Stimulated activated CD8-positive, alpha-beta memory T cell treated with anti-CD3 and anti-CD28 coated beads, Interleukin-12 subunit alpha, Interleukin-12 subunit beta, amount 100 ng/mL, for 4 hours (primary cell): Measurements from ENCODE around the gene SPPL2C.

Source experiments
- DNase-seq: peaks from one replicate; pipeline ENCODE4 v3.0.0-alpha.2; 2020; ENCODE audit warnings: low read depth

The SPPL2C gene

GRCh38 chr17:45844695-45845375, at the start of gene SPPL2C:
Gene SPPL2C (plus strand): TSS chr17:45844881. CDS start chr17:45844907, 26 bp downstream.
- no peak for DNase-seq

- no peak for DNase-seq
Measured at GRCh38 chr17:45800816-45801215, 43.9 kb upstream of the SPPL2C start.

GRCh38 chr17:45801421-45801820, 43.3 kb upstream of the SPPL2C start:
- DNase-seq: no peak

GRCh38 chr17:45808845-45809244, 35.8 kb upstream of the SPPL2C start:
- DNase-seq: no peak

- no peak for DNase-seq
Measured at GRCh38 chr17:45809499-45809898, 35.2 kb upstream of the SPPL2C start.

GRCh38 chr17:45812102-45812501, 32.6 kb upstream of the SPPL2C start:
- no peak for DNase-seq

GRCh38 chr17:45813048-45813725, 31.5 kb upstream of the SPPL2C start:
- no peak for DNase-seq

- no peak for DNase-seq
Measured at GRCh38 chr17:45814622-45815606, 29.8 kb upstream of the SPPL2C start.

GRCh38 chr17:45815752-45816151, 28.9 kb upstream of the SPPL2C start:
- DNase-seq: no peak

GRCh38 chr17:45818041-45818440, 26.6 kb upstream of the SPPL2C start:
- DNase-seq: no peak

- DNase-seq: no peak
Measured at GRCh38 chr17:45818699-45819098, 26.0 kb upstream of the SPPL2C start.

- DNase-seq: no peak
Measured at GRCh38 chr17:45819632-45820031, 25.0 kb upstream of the SPPL2C start.

- no peak for DNase-seq
Measured at GRCh38 chr17:45820052-45820780, 24.5 kb upstream of the SPPL2C start.

GRCh38 chr17:45821147-45821546, 23.5 kb upstream of the SPPL2C start:
- no peak for DNase-seq

GRCh38 chr17:45823598-45823997, 21.1 kb upstream of the SPPL2C start:
- no peak for DNase-seq

GRCh38 chr17:45824475-45824874, 20.2 kb upstream of the SPPL2C start:
- DNase-seq: no peak

GRCh38 chr17:45824901-45825492, 19.7 kb upstream of the SPPL2C start:
- DNase-seq: no peak

GRCh38 chr17:45825792-45826191, 18.9 kb upstream of the SPPL2C start:
- no peak for DNase-seq

GRCh38 chr17:45826919-45827588, 17.6 kb upstream of the SPPL2C start:
- no peak for DNase-seq

- no peak for DNase-seq
Measured at GRCh38 chr17:45828171-45828570, 16.5 kb upstream of the SPPL2C start.

- no peak for DNase-seq
Measured at GRCh38 chr17:45828582-45829133, 16.0 kb upstream of the SPPL2C start.
